Prostate gland (tissue), 2 donors: ENCODE results near the gene BCAS3.

Experiments
- POLR2A ChIP-seq: fragments of 450-650 bp; IDR thresholded peaks from one replicate; pipeline ENCODE4 v1.6.1; 2016; ENCODE audit warnings: antibody characterized with exemption, mild to moderate bottlenecking
- TF ChIP-seq, protein P1 (sequence below), 4 experiments: fragments of 200-600 bp in 2 of 4; fragments of 450-650 bp in 2 of 4; sonication (generic) in 2 of 4; IDR thresholded peaks; 1 replicate in 3 of 4; 2 replicates in 1 of 4; pipeline ENCODE4 v1.5.1; 2016 to 2019; ENCODE audit warnings: antibody characterized with exemption in 4 of 4, mild to moderate bottlenecking in 2 of 4, moderate library complexity in 2 of 4

DNA sequence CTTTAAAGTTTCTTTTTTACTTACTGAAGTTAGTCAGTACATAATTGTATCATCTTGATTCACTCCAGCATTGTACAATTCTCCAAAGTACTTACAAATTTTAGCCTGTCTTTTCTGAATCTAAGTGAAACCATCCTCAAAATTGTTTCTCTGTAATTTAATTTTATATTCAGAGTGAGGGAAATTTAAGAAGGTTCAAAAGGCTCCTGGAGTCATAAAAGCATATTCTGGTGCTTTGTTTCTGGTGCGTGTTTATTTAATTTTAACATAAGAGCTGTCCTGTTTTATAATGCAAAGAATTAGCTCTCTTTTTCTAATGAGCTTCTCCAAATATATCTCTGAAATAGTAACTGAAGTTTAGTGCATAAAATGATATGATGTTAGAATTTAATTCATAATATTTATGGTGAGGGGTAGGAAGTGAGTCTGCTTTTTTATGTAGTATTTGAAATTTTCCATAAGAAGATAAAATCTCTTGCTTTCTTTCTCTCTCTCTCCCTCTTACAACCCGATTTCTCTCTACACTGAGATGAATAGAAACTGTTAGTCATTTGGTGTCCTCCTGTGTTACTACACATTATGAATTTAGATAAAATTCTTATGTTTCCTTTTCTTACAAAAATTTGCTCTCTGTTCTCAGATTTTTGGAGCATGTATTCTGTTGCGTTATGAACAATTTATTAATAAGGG is 339.8 kb downstream of the BCAS3 start:
- TF ChIP-seq POLR2A, result no peak
- TF ChIP-seq, protein P1, sequence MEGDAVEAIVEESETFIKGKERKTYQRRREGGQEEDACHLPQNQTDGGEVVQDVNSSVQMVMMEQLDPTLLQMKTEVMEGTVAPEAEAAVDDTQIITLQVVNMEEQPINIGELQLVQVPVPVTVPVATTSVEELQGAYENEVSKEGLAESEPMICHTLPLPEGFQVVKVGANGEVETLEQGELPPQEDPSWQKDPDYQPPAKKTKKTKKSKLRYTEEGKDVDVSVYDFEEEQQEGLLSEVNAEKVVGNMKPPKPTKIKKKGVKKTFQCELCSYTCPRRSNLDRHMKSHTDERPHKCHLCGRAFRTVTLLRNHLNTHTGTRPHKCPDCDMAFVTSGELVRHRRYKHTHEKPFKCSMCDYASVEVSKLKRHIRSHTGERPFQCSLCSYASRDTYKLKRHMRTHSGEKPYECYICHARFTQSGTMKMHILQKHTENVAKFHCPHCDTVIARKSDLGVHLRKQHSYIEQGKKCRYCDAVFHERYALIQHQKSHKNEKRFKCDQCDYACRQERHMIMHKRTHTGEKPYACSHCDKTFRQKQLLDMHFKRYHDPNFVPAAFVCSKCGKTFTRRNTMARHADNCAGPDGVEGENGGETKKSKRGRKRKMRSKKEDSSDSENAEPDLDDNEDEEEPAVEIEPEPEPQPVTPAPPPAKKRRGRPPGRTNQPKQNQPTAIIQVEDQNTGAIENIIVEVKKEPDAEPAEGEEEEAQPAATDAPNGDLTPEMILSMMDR (IDR thresholded peaks at IDR 0.05), result no peak
